Measurements from ENCODE around the gene MAD2L1BP.

DNA sequence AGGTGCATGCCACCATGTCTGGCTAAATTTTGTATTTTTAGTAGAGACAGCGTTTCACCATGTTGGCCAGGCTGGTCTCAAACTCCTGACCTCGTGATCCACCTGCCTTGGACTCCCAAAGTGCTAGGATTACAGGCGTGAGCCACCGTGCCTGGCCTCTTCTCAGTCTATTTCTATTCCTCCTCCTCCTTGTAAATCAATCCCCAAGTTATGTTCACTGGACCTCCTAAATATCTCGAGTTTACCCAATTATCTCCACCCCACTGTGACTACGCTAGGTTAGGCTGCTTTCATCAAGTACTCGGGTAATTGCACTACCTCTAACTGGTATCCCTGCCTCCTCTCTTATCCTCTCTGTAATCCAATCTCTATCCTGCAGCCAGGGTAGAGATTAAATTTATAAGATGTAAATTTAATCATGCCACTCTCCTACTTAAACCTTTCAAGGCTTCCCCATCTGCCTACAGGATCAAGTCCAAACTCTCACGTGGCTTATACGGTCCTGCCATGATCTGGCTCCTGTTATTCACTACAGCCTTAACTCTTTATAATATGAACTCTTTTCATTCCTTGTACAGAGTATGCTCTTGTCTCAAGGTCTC lies 837 bp upstream of the MAD2L1BP start:
- TF ChIP-seq POLR2A (IDR thresholded peaks at IDR 0.05; ENCODE audit: low read depth, low read length) (no peak), TAF1 (IDR thresholded peaks at IDR 0.05; ENCODE audit: borderline replicate concordance, low read depth, low read length) (no peak), POLR2AphosphoS5 (IDR thresholded peaks at IDR 0.05; ENCODE audit: low read depth, low read length) (no peak)

All from GM12892 (cell line).